GM23338 (cell line): ENCODE data around the gene FBXL17. TPM values are rescaled to one million over a fixed set of nuclear protein-coding genes. Genes with fewer than 3 reads are reported as not detected.

ENCODE experiments used
- ATAC-seq: fragments of 200-7000 bp; cut with Tn5 transposase; 3 replicates; pipeline ENCODE4 v1.9.1; 2020
- DNase-seq: peaks from one replicate; pipeline ENCODE4 v3.0.0-alpha.2; 2015; ENCODE audit warnings: low spot score
- H2AFZ ChIP-seq: fragments of 200-600 bp; sonication (generic); 2 replicates; pipeline ENCODE4 v1.8.0; 2016; ENCODE audit warnings: antibody characterized with exemption, mild to moderate bottlenecking, moderate library complexity
- H3F3A ChIP-seq: fragments of 200-600 bp; sonication (generic); replicated peaks from 2 replicates; pipeline ENCODE4 v1.8.0; 2017; ENCODE audit warnings: antibody characterized with exemption, mixed run types, low read depth
- H3K27ac ChIP-seq: fragments of 200-600 bp; sonication (generic); 2 replicates; pipeline ENCODE4 v1.6.1; 2016; ENCODE audit warnings: low read depth
- H3K27me3 ChIP-seq: fragments of 200-600 bp; sonication (generic); 2 replicates; pipeline ENCODE4 v1.8.0; 2016; ENCODE audit warnings: mild to moderate bottlenecking, mixed run types, moderate library complexity; ENCODE audit not compliant: insufficient read depth
- H3K36me3 ChIP-seq: fragments of 200-600 bp; sonication (generic); 2 replicates; pipeline ENCODE4 v1.8.0; 2016; ENCODE audit warnings: mild to moderate bottlenecking; ENCODE audit not compliant: insufficient read depth
- H3K4me1 ChIP-seq: fragments of 200-600 bp; sonication (generic); 2 replicates; pipeline ENCODE4 v1.8.0; 2016; ENCODE audit warnings: mild to moderate bottlenecking, moderate library complexity; ENCODE audit not compliant: insufficient read depth
- H3K4me2 ChIP-seq: fragments of 200-600 bp; sonication (generic); 2 replicates; pipeline ENCODE4 v1.7.1; 2017; ENCODE audit warnings: mixed run types
- H3K4me3 ChIP-seq: fragments of 200-600 bp; sonication (generic); 2 replicates; pipeline ENCODE4 v1.6.1; 2016; ENCODE audit warnings: mixed run types
- H3K79me2 ChIP-seq: fragments of 200-600 bp; sonication (generic); replicated peaks from 2 replicates; pipeline ENCODE4 v1.8.0; 2017; ENCODE audit warnings: mild to moderate bottlenecking; ENCODE audit not compliant: insufficient read depth
- H3K9me2 ChIP-seq: fragments of 200-600 bp; sonication (generic); 2 replicates; pipeline ENCODE4 v1.8.0; 2017; ENCODE audit not compliant: insufficient read depth
- H4K20me1 ChIP-seq: fragments of 200-600 bp; sonication (generic); replicated peaks from 2 replicates; pipeline ENCODE4 v1.8.0; 2017; ENCODE audit warnings: mild to moderate bottlenecking; ENCODE audit not compliant: insufficient read depth
- H3K27ac Mint-ChIP-seq: 2 replicates; pipeline ENCODE4 v1.8.0; 2020; ENCODE audit warnings: inconsistent platforms, mild to moderate bottlenecking, moderate library complexity, mixed read lengths
- H3K27me3 Mint-ChIP-seq: 3 replicates; pipeline ENCODE4 v1.8.0; 2022; ENCODE audit warnings: low read depth, mild to moderate bottlenecking, moderate library complexity, mixed read lengths, inconsistent platforms; ENCODE audit not compliant: insufficient read depth, poor library complexity
- H3K36me3 Mint-ChIP-seq: 3 replicates; pipeline ENCODE4 v1.8.0; 2021; ENCODE audit warnings: low read depth, mild to moderate bottlenecking, inconsistent platforms, moderate library complexity, mixed read lengths
- H3K4me1 Mint-ChIP-seq: 3 replicates; pipeline ENCODE4 v1.8.0; 2020; ENCODE audit warnings: mild to moderate bottlenecking, inconsistent platforms, mixed read lengths
- H3K4me3 Mint-ChIP-seq: 3 replicates; pipeline ENCODE4 v1.8.0; 2021; ENCODE audit warnings: moderate library complexity, mild to moderate bottlenecking, inconsistent platforms, mixed read lengths
- H3K9me3 Mint-ChIP-seq: 3 replicates; pipeline ENCODE4 v1.8.0; 2020; ENCODE audit warnings: moderate library complexity, mild to moderate bottlenecking, inconsistent platforms, mixed read lengths
- CREB1 ChIP-seq: fragments of 250-450 bp; sonication (Bioruptor Pico); IDR thresholded peaks from 2 replicates; pipeline ENCODE4 v1.5.0; 2020; ENCODE audit warnings: low read depth, mild to moderate bottlenecking, moderate library complexity
- CTCF ChIP-seq, 2 experiments: fragments of 200-600 bp in 1 of 2; sonication (generic) in 1 of 2; conservative IDR thresholded peaks; 2 replicates each; pipeline versions ENCODE4 v1.5.1 to v1.6.1; 2016 to 2017; ENCODE audit warnings: antibody characterized with exemption in 2 of 2, low read depth in 2 of 2, mild to moderate bottlenecking in 2 of 2, moderate library complexity in 1 of 2
- ETS1 ChIP-seq: IDR thresholded peaks from 2 replicates; pipeline ENCODE4 v1.6.1; 2016; ENCODE audit warnings: antibody characterized with exemption
- EZH2 ChIP-seq: fragments of 200-600 bp; sonication (generic); IDR thresholded peaks from one replicate; pipeline ENCODE4 v1.8.0; 2017; ENCODE audit warnings: antibody characterized with exemption, mild to moderate bottlenecking, low read depth; ENCODE audit not compliant: unreplicated experiment
- NANOG ChIP-seq: IDR thresholded peaks from 2 replicates; pipeline ENCODE4 v1.6.1; 2016; ENCODE audit warnings: antibody characterized with exemption, borderline replicate concordance
- POLR2AphosphoS5 ChIP-seq: IDR thresholded peaks from 2 replicates; pipeline ENCODE4 v1.6.1; 2016; ENCODE audit warnings: antibody characterized with exemption, low read depth
- REST ChIP-seq: IDR thresholded peaks from one replicate; pipeline ENCODE4 v1.6.1; 2018; ENCODE audit warnings: antibody characterized with exemption; ENCODE audit not compliant: unreplicated experiment
- STAT1 ChIP-seq: IDR thresholded peaks from one replicate; pipeline ENCODE4 v1.6.1; 2016; ENCODE audit warnings: antibody characterized with exemption; ENCODE audit not compliant: unreplicated experiment
- ZNF114 ChIP-seq: fragments of 250-450 bp; sonication (Bioruptor Pico); IDR thresholded peaks from 2 replicates; pipeline ENCODE4 v1.5.0; 2020; ENCODE audit warnings: mild to moderate bottlenecking, moderate library complexity
- ZNF331 ChIP-seq: fragments of 250-450 bp; sonication (Bioruptor Pico); IDR thresholded peaks from 2 replicates; pipeline ENCODE4 v1.5.0; 2020; ENCODE audit warnings: low read depth, mild to moderate bottlenecking, moderate library complexity
- polyA plus RNA-seq: library from polyadenylated mRNA; unstranded; fragments of >200 nt; fragmentation: Nextera tagmentation; extraction: Ambion mirVana; gene quantifications from 2 replicates; pipeline ENCODE4 v1.2.1, GENCODE V29; 2016
- total RNA-seq: library from RNA; depleted of rRNA; stranded (reverse); fragments of >200 nt; shearing (Covaris generic); gene quantifications from 2 replicates; pipeline ENCODE4 v1.2.3, GENCODE V29; 2014

Gene FBXL17
- total and polyA plus RNA-seq, 2 experiments from 2014 or later, result 2.0 to 2.7 TPM

DNA sequence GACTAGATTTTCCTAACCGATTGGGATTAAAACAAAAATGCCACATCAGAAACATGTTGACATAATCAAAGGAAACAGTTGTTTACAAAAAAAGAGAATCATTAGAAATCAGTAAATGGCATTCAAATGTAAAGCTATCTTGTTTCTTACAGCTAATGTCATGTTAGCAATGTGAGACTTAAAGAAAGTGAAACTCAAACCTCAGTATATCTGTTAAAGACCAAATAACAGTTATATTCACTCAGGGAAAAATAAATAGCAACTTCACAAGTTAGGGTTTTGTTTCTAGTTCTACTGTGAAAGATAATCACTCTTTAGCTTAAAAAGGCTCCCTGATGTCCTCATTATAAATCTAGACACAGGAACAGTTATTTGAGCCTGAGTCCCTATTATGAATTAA lies 521.9 kb downstream of the FBXL17 start:
- Mint-ChIP-seq H3K9me3 (no peaks in the 10 kb centered on the region), H3K27me3 (peaks cover 2% of the 10 kb centered on the region), H3K4me3 (no peak overlapping the region), H3K4me1 (peaks cover 7% of the 10 kb centered on the region), H3K27ac (no peak overlapping the region; the same call in 1 of the 2 replicates), H3K36me3 (no peaks in the 10 kb centered on the region)
- no peaks in the 10 kb centered on the region for H3K27me3 ChIP-seq
- DNase-seq, result no peak
- H4K20me1 ChIP-seq, result no peaks in the 10 kb centered on the region
- H3K4me3 ChIP-seq, result no peak overlapping the region
- no peak overlapping the region for H3K27ac ChIP-seq
- no peaks in the 10 kb centered on the region for H3K36me3 ChIP-seq
- TF ChIP-seq ETS1, result no peak
- ATAC-seq, result no peak
- H3K4me2 ChIP-seq, result no peak overlapping the region
- no peaks in the 10 kb centered on the region for H3K79me2 ChIP-seq
- H2AFZ ChIP-seq, result no peak overlapping the region
- H3F3A ChIP-seq, result no peaks in the 10 kb centered on the region
- H3K9me2 ChIP-seq, result no peaks in the 10 kb centered on the region; the same call in 1 of the 2 replicates
- H3K4me1 ChIP-seq, result peaks cover 3% of the 10 kb centered on the region

GRCh38 chr5:107858788-107859187 lies 523.1 kb downstream of the FBXL17 start:
- H3K27me3 ChIP-seq, result no peaks in the 10 kb centered on the region
- no peaks in the 10 kb centered on the region for H3K4me1 ChIP-seq
- Mint-ChIP-seq H3K9me3 (no peaks in the 10 kb centered on the region), H3K4me1 (peaks cover 5% of the 10 kb centered on the region; the same call in 2 of the 3 replicates), H3K27ac (no peak overlapping the region), H3K4me3 (no peak overlapping the region), H3K27me3 (no peaks in the 10 kb centered on the region), H3K36me3 (no peaks in the 10 kb centered on the region)
- ATAC-seq (no peak), DNase-seq (no peak)
- H3K79me2 ChIP-seq, result no peaks in the 10 kb centered on the region
- H3K4me3 ChIP-seq, result no peak overlapping the region
- H3K4me2 ChIP-seq, result no peak overlapping the region
- H3F3A ChIP-seq, result no peaks in the 10 kb centered on the region
- no peak overlapping the region for H2AFZ ChIP-seq
- no peak for TF ChIP-seq CTCF (conservative IDR thresholded peaks at IDR 0.05; ENCODE audit: low read depth in 2 of 2)
- no peak for TF ChIP-seq STAT1
- no peak for TF ChIP-seq CREB1 (CRISPR knock-in tag)
- no peak for TF ChIP-seq EZH2
- no peaks in the 10 kb centered on the region for H3K36me3 ChIP-seq
- no peak overlapping the region for H3K27ac ChIP-seq
- H3K9me2 ChIP-seq, result no peaks in the 10 kb centered on the region; the same call in 1 of the 2 replicates
- H4K20me1 ChIP-seq, result no peaks in the 10 kb centered on the region

DNA sequence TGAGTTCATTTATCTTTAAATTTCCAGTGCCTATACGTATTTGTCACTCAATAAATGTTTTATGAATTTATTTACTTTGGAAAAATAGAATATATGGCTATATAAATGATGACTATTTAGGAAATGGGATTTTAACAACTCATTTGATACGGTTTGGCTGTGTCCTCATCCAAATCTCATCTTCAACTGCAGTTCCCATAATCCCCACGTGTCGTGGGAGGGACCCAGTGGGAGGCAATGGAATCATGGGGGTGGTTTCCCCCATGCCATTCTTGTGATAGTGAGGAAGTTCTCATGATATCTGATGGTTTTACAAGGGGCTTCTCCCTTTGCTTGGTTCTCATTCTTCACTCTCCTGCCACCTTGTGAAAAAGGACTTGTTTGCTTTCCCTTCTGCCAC lies 523.6 kb downstream of the FBXL17 start:
- TF ChIP-seq POLR2AphosphoS5, result no peak
- no peak for TF ChIP-seq CREB1 (CRISPR knock-in tag)
- TF ChIP-seq NANOG, result no peak
- no peak for TF ChIP-seq REST
- TF ChIP-seq ZNF114 (CRISPR knock-in tag), result no peak
- no peak for TF ChIP-seq ZNF331 (CRISPR knock-in tag)
- TF ChIP-seq ETS1, result no peak
- ATAC-seq, result no peak

More for the DNA sequence above, 523.6 kb downstream of the FBXL17 start:
- Histone ChIP-seq H3K4me2 (no peak overlapping the region), H3K4me1 (no peaks in the 10 kb centered on the region), H4K20me1 (no peaks in the 10 kb centered on the region), H3K27ac (no peak overlapping the region), H3F3A (no peaks in the 10 kb centered on the region), H3K27me3 (no peaks in the 10 kb centered on the region), H3K36me3 (no peaks in the 10 kb centered on the region), H3K4me3 (no peak overlapping the region), H2AFZ (no peak overlapping the region), H3K9me2 (no peaks in the 10 kb centered on the region; the same call in 1 of the 2 replicates), H3K79me2 (no peaks in the 10 kb centered on the region)
- Mint-ChIP-seq H3K4me3 (no peak overlapping the region), H3K27me3 (no peaks in the 10 kb centered on the region), H3K4me1 (peaks cover 5% of the 10 kb centered on the region; the same call in 2 of the 3 replicates), H3K36me3 (no peaks in the 10 kb centered on the region), H3K9me3 (no peaks in the 10 kb centered on the region), H3K27ac (no peak overlapping the region)
- DNase-seq, result no peak
